M059J (cell line): Measurements from ENCODE around the gene KRT27. TPM values are rescaled to one million over a fixed set of nuclear protein-coding genes. Genes with fewer than 3 reads are reported as not detected.
A peak's percentile ranks its signal among the peaks of the same experiment; 100 is the strongest.
"Not testable (repeated sequence)": the region's sequence is repeated elsewhere in the genome, so short reads cannot be mapped to it uniquely, and the experiment has no call there.

ENCODE experiments used
- DNase-seq: peaks from one replicate; pipeline ENCODE4 v3.0.0-alpha.2; 2012; ENCODE audit warnings: low read depth
- total RNA-seq: library from RNA; depleted of rRNA; stranded (reverse); fragments of >200 nt; shearing (Covaris generic); gene quantifications from 2 replicates; pipeline ENCODE4 v1.2.3, GENCODE V29; 2014; rRNA removed

Gene KRT27
- total RNA-seq, 1 experiment from 2014 or later: not detected

- DNase-seq: no peak
Measured at GRCh38 chr17:40760105-40761016, 22.0 kb downstream of the KRT27 start.

GRCh38 chr17:40755231-40755630 lies 27.1 kb downstream of the KRT27 start, which contains the start of gene KRT25:
TSS of gene KRT25 (minus strand) at chr17:40755331. CDS start at chr17:40755271, 60 bp downstream.
- no peak for DNase-seq

GRCh38 chr17:40753804-40754203 lies 28.5 kb downstream of the KRT27 start:
- no peak for DNase-seq

- no peak for DNase-seq
Measured at GRCh38 chr17:40751065-40751464, 31.3 kb downstream of the KRT27 start.

GRCh38 chr17:40750391-40750790 lies 32.0 kb downstream of the KRT27 start:
- DNase-seq: no peak

GRCh38 chr17:40748666-40749065 lies 33.7 kb downstream of the KRT27 start:
- DNase-seq: not testable (repeated sequence)

- no peak for DNase-seq
Measured at GRCh38 chr17:40738553-40738952, 43.8 kb downstream of the KRT27 start.

GRCh38 chr17:40735016-40735415 lies 47.3 kb downstream of the KRT27 start:
- no peak for DNase-seq

GRCh38 chr17:40734018-40734417 lies 48.3 kb downstream of the KRT27 start:
- DNase-seq: no peak

- no peak for DNase-seq
Measured at GRCh38 chr17:40730970-40731369, 51.4 kb downstream of the KRT27 start.

- peak; percentile 87 for DNase-seq
Measured at GRCh38 chr17:40727447-40728231, 54.7 kb downstream of the KRT27 start.

- DNase-seq: peak; percentile 25
Measured at GRCh38 chr17:40726919-40727318, 55.4 kb downstream of the KRT27 start.

Other genes with a start within 250 kb of the KRT27 start
- not detected in 2 replicates for gene CCR7, start 217.1 kb downstream of the KRT27 start, total RNA-seq
- 60.9 and 95.0 TPM in 2 replicates for gene SMARCE1, start 134.7 kb downstream of the KRT27 start, total RNA-seq
- gene KRT222, start 117.4 kb downstream of the KRT27 start, total RNA-seq: 0.07 TPM in 1 of 2 replicates, not detected in the other
- gene KRT24, start 78.8 kb downstream of the KRT27 start, total RNA-seq: not detected in 2 replicates
- not detected in 2 replicates for gene KRT25, start 27.2 kb downstream of the KRT27 start, total RNA-seq
- gene KRT26, start 10.3 kb downstream of the KRT27 start, total RNA-seq: not detected in 2 replicates
- not detected in 2 replicates for gene KRT28, start 17.4 kb upstream of the KRT27 start, total RNA-seq
- 42.0 and 66.9 TPM in 2 replicates for gene KRT10, start 40.1 kb upstream of the KRT27 start, total RNA-seq
- gene KRT12, start 84.7 kb upstream of the KRT27 start, total RNA-seq: not detected in 2 replicates
- 0.17 TPM in 1 of 2 replicates, not detected in the other for gene KRT20, start 102.7 kb upstream of the KRT27 start, total RNA-seq
- gene KRT23, start 155.1 kb upstream of the KRT27 start, total RNA-seq: not detected in 2 replicates
- 0.20 TPM in 1 of 2 replicates, not detected in the other for gene KRT39, start 184.4 kb upstream of the KRT27 start, total RNA-seq
- gene KRT40, start 201.8 kb upstream of the KRT27 start, total RNA-seq: not detected in 2 replicates
- gene KRTAP3-3, start 211.6 kb upstream of the KRT27 start, total RNA-seq: 0.22 TPM in 1 of 2 replicates, not detected in the other
- not detected in 2 replicates for gene KRTAP3-2, start 217.4 kb upstream of the KRT27 start, total RNA-seq
- 0.64 and 0.71 TPM in 2 replicates for gene KRTAP3-1, start 226.6 kb upstream of the KRT27 start, total RNA-seq
- gene KRTAP1-5, start 244.7 kb upstream of the KRT27 start, total RNA-seq: 3.2 and 5.7 TPM in 2 replicates
- gene KRTAP1-4, start 247.6 kb upstream of the KRT27 start, total RNA-seq: not detected in 2 replicates